ENCODE data around the gene METTL9.
"Not testable (repeated sequence)": the region's sequence is repeated elsewhere in the genome, so short reads cannot be mapped to it uniquely, and the experiment has no call there.

The METTL9 gene

GRCh38 chr16:21639493-21639892, 40.1 kb downstream of the METTL9 start:
- ATAC-seq: no peak

GRCh38 chr16:21641916-21642315, 42.5 kb downstream of the METTL9 start:
- ATAC-seq: no peak

- ATAC-seq: no peak
Measured at GRCh38 chr16:21642861-21643260, 43.5 kb downstream of the METTL9 start.

GRCh38 chr16:21643785-21644184, 44.4 kb downstream of the METTL9 start:
- ATAC-seq: no peak

GRCh38 chr16:21644674-21645073, 45.3 kb downstream of the METTL9 start:
- no peak for ATAC-seq

GRCh38 chr16:21645261-21645721, 45.9 kb downstream of the METTL9 start:
- ATAC-seq: peak; percentile 50

- ATAC-seq: no peak
Measured at GRCh38 chr16:21646091-21646490, 46.7 kb downstream of the METTL9 start.

GRCh38 chr16:21646721-21647561, 47.6 kb downstream of the METTL9 start:
- peak; percentile 94 to 95 for ATAC-seq

- ATAC-seq: no peak
Measured at GRCh38 chr16:21647562-21648164, 48.3 kb downstream of the METTL9 start.

- not testable (repeated sequence) for ATAC-seq
Measured at GRCh38 chr16:21649826-21650406, 50.5 kb downstream of the METTL9 start.

GRCh38 chr16:21650521-21650920, 51.1 kb downstream of the METTL9 start:
- ATAC-seq: no peak

GRCh38 chr16:21651515-21651914, 52.1 kb downstream of the METTL9 start:
- no peak for ATAC-seq

GRCh38 chr16:21652453-21652852, 53.1 kb downstream of the METTL9 start, which contains the start of gene IGSF6:
TSS of gene IGSF6 (minus strand) at chr16:21652608. CDS start at chr16:21652598, 10 bp downstream.
- ATAC-seq: no peak

- no peak for ATAC-seq
Measured at GRCh38 chr16:21653571-21653970, 54.2 kb downstream of the METTL9 start.

GRCh38 chr16:21654466-21654865, 55.1 kb downstream of the METTL9 start:
- ATAC-seq: no peak

- no peak for ATAC-seq
Measured at GRCh38 chr16:21654881-21655280, 55.5 kb downstream of the METTL9 start.

- ATAC-seq: peak; percentile 36 to 44
Measured at GRCh38 chr16:21656795-21657768, 57.7 kb downstream of the METTL9 start.

GRCh38 chr16:21659124-21659523, 59.7 kb downstream of the METTL9 start:
- ATAC-seq: no peak

GRCh38 chr16:21663889-21664647, 64.7 kb downstream of the METTL9 start, which contains the start of gene OTOA:
TSS of gene OTOA (plus strand) at chr16:21663968. CDS start at chr16:21678515, 14,547 bp downstream.
- ATAC-seq: peak; percentile 46 to 77

GRCh38 chr16:21664801-21665492, 65.6 kb downstream of the METTL9 start:
- no peak for ATAC-seq

- no peak for ATAC-seq
Measured at GRCh38 chr16:21666772-21667171, 67.4 kb downstream of the METTL9 start.

Data from activated CD4-positive, CD25-positive, alpha-beta regulatory T cell treated with anti-CD3 and anti-CD28 coated beads, Interleukin-2, amount 50 U/mL, for 24 hours (primary cell).